Upper lobe of right lung (tissue), 1 donor: ENCODE data around the gene LDB2. TPM values are rescaled to one million over a fixed set of nuclear protein-coding genes. Genes with fewer than 3 reads are reported as not detected.

Source experiments
- ATAC-seq: fragments of 200-7000 bp; cut with Tn5 transposase; one replicate; pipeline ENCODE4 v1.9.1; 2020; ENCODE audit warnings: mild to moderate bottlenecking, moderate library complexity
- DNase-seq: peaks from one replicate; pipeline ENCODE4 v3.0.0-alpha.2; 2020
- H3K27ac ChIP-seq: fragments of 200-600 bp; one replicate; pipeline ENCODE4 v1.8.0; 2022
- H3K27me3 ChIP-seq: fragments of 200-600 bp; one replicate; pipeline ENCODE4 v1.8.0; 2022; ENCODE audit warnings: mild to moderate bottlenecking
- H3K36me3 ChIP-seq: fragments of 200-600 bp; one replicate; pipeline ENCODE4 v1.8.0; 2022
- H3K4me1 ChIP-seq: fragments of 200-600 bp; one replicate; pipeline ENCODE4 v1.8.0; 2022
- H3K4me3 ChIP-seq: fragments of 200-600 bp; one replicate; pipeline ENCODE4 v1.8.0; 2022; ENCODE audit warnings: mild to moderate bottlenecking
- H3K9me3 ChIP-seq: fragments of 200-600 bp; one replicate; pipeline ENCODE4 v1.8.0; 2022
- CTCF ChIP-seq: fragments of 200-600 bp; IDR thresholded peaks from one replicate; pipeline ENCODE4 v1.8.0; 2022; ENCODE audit warnings: antibody characterized with exemption
- intact Hi-C: fragments of 100-400 bp; cut with DNase I; formaldehyde crosslinking; loops from one replicate; pipeline ENCODE4 v1.11.0; 2022
- total RNA-seq: library from RNA; stranded (reverse); fragmentation: NEBNext Ultra II Directional; extraction: Animal tissue kit (Norgen Biotek cat#: 25700); gene quantifications from one replicate; pipeline ENCODE4 v1.2.1, GENCODE V29; 2021
- donor health status: DM: no; HTN: yes; CAD: no; lungs with severe emphysema.

LDB2 gene
- total RNA-seq, 1 donor from 2014 or later = 139 TPM

GRCh38 chr4:16694173-16694883, 204.1 kb downstream of the LDB2 start:
- ATAC-seq = no peak
- Histone ChIP-seq H3K27me3 (no peaks in the 10 kb centered on the region), H3K4me1 (peaks cover 10% of the 10 kb centered on the region), H3K36me3 (no peaks in the 10 kb centered on the region), H3K9me3 (no peaks in the 10 kb centered on the region), H3K27ac (no peak overlapping the region), H3K4me3 (no peak overlapping the region)
- no peak for TF ChIP-seq CTCF
- intact Hi-C loops = no loop called here
- no peak for DNase-seq

GRCh38 chr4:16693641-16694040, 204.8 kb downstream of the LDB2 start:
- H3K4me1 ChIP-seq = peaks cover 10% of the 10 kb centered on the region
- no peak overlapping the region for H3K27ac ChIP-seq
- H3K4me3 ChIP-seq = no peak overlapping the region
- no peaks in the 10 kb centered on the region for H3K36me3 ChIP-seq
- H3K9me3 ChIP-seq = no peaks in the 10 kb centered on the region
- no peak for TF ChIP-seq CTCF
- H3K27me3 ChIP-seq = no peaks in the 10 kb centered on the region
- intact Hi-C loops = no loop called here
- DNase-seq = no peak
- ATAC-seq = no peak

GRCh38 chr4:16692961-16693506, 205.4 kb downstream of the LDB2 start:
- Histone ChIP-seq H3K4me1 (peaks cover 10% of the 10 kb centered on the region), H3K9me3 (no peaks in the 10 kb centered on the region), H3K36me3 (no peaks in the 10 kb centered on the region), H3K4me3 (no peak overlapping the region), H3K27ac (no peak overlapping the region), H3K27me3 (no peaks in the 10 kb centered on the region)
- DNase-seq (no peak), ATAC-seq (no peak)
- no peak for TF ChIP-seq CTCF
- intact Hi-C loops = no loop called here

- Histone ChIP-seq H3K27ac (no peak overlapping the region), H3K4me3 (no peak overlapping the region), H3K9me3 (no peaks in the 10 kb centered on the region), H3K36me3 (no peaks in the 10 kb centered on the region), H3K27me3 (no peaks in the 10 kb centered on the region), H3K4me1 (peaks cover 10% of the 10 kb centered on the region)
- intact Hi-C loops = no loop called here
- no peak for ATAC-seq
- DNase-seq = no peak
- no peak for TF ChIP-seq CTCF
Observed at GRCh38 chr4:16692524-16692923, 205.9 kb downstream of the LDB2 start.

- Histone ChIP-seq H3K4me3 (no peak overlapping the region), H3K27me3 (no peaks in the 10 kb centered on the region), H3K27ac (no peak overlapping the region), H3K36me3 (no peaks in the 10 kb centered on the region), H3K9me3 (no peaks in the 10 kb centered on the region), H3K4me1 (peaks cover 10% of the 10 kb centered on the region)
- ATAC-seq (no peak), DNase-seq (no peak)
- intact Hi-C loops = no loop called here
- no peak for TF ChIP-seq CTCF
Observed at GRCh38 chr4:16692046-16692445, 206.4 kb downstream of the LDB2 start.
